Hepatocyte (in vitro differentiated cells): Measurements from ENCODE around the gene PSMD11. TPM values are rescaled to one million over a fixed set of nuclear protein-coding genes. Genes with fewer than 3 reads are reported as not detected.
"Not testable (repeated sequence)": the region's sequence is repeated elsewhere in the genome, so short reads cannot be mapped to it uniquely, and the experiment has no call there.

Experiments used
- DNase-seq: peaks from one replicate; pipeline ENCODE4 v3.0.0-alpha.2; 2016; ENCODE audit warnings: low spot score
- H2AFZ ChIP-seq: fragments of 200-600 bp; sonication (generic); 2 replicates; pipeline ENCODE4 v1.6.0; 2016; ENCODE audit warnings: antibody characterized with exemption, mild to moderate bottlenecking
- H3K27ac ChIP-seq: fragments of 200-600 bp; sonication (generic); 2 replicates; pipeline ENCODE4 v1.5.1; 2016; ENCODE audit warnings: mild to moderate bottlenecking
- H3K27me3 ChIP-seq: fragments of 200-600 bp; sonication (generic); 2 replicates; pipeline ENCODE4 v1.6.1; 2016
- H3K36me3 ChIP-seq: fragments of 200-600 bp; sonication (generic); replicated peaks from 2 replicates; pipeline ENCODE4 v1.5.1; 2016; ENCODE audit warnings: low read depth; ENCODE audit not compliant: insufficient read depth
- H3K4me1 ChIP-seq: fragments of 200-600 bp; sonication (generic); 2 replicates; pipeline ENCODE4 v1.5.1; 2016; ENCODE audit warnings: mild to moderate bottlenecking, moderate library complexity; ENCODE audit not compliant: insufficient read depth
- H3K4me2 ChIP-seq: fragments of 200-600 bp; sonication (generic); 2 replicates; pipeline ENCODE4 v1.6.0; 2016
- H3K4me3 ChIP-seq: fragments of 200-600 bp; sonication (generic); 2 replicates; pipeline ENCODE4 v1.5.1; 2016; ENCODE audit warnings: mild to moderate bottlenecking
- H3K79me2 ChIP-seq: fragments of 200-600 bp; sonication (generic); 2 replicates; pipeline ENCODE4 v1.6.0; 2017; ENCODE audit warnings: mild to moderate bottlenecking
- H3K9me2 ChIP-seq: fragments of 200-600 bp; sonication (generic); replicated peaks from 2 replicates; pipeline ENCODE4 v1.6.0; 2017; ENCODE audit warnings: mild to moderate bottlenecking; ENCODE audit not compliant: insufficient read depth
- H3K9me3 ChIP-seq: fragments of 200-600 bp; sonication (generic); 2 replicates; pipeline ENCODE4 v1.5.1; 2016; ENCODE audit warnings: low read depth, mild to moderate bottlenecking
- H4K20me1 ChIP-seq: fragments of 200-600 bp; sonication (generic); 2 replicates; pipeline ENCODE4 v1.6.0; 2016; ENCODE audit warnings: mild to moderate bottlenecking; ENCODE audit not compliant: insufficient read depth, poor library complexity, severe bottlenecking
- EZH2 ChIP-seq: fragments of 200-600 bp; sonication (generic); IDR thresholded peaks from 2 replicates; pipeline ENCODE4 v1.6.1; 2016; ENCODE audit warnings: antibody characterized with exemption, mild to moderate bottlenecking, borderline replicate concordance
- EZH2phosphoT487 ChIP-seq: fragments of 200-600 bp; sonication (generic); IDR thresholded peaks from one replicate; pipeline ENCODE4 v1.6.1; 2018; ENCODE audit warnings: antibody characterized with exemption, mild to moderate bottlenecking, low read depth, moderate library complexity; ENCODE audit not compliant: unreplicated experiment, severe bottlenecking
- WGBS: methylation state at CpG from one replicate; pipeline ENCODE4 v1.1.6; 2016; ENCODE audit warnings: low lambda C conversion rate; ENCODE audit errors: missing lambda C conversion rate; 5-methylcytosine and 5-hydroxymethylcytosine counted together
- polyA plus RNA-seq: library from polyadenylated mRNA; unstranded; fragments of >200 nt; fragmentation: Nextera tagmentation; extraction: Ambion mirVana; gene quantifications from 2 replicates; pipeline ENCODE4 v1.2.1, GENCODE V29; 2016
- total RNA-seq: library from RNA; depleted of rRNA; stranded (reverse); fragments of >200 nt; gene quantifications from 2 replicates; pipeline ENCODE4 v1.2.3, GENCODE V29; 2014
- TF ChIP-seq, protein P1 (sequence below): fragments of 200-600 bp; sonication (generic); IDR thresholded peaks from 2 replicates; pipeline ENCODE4 v1.5.1; 2016; ENCODE audit warnings: antibody characterized with exemption, mild to moderate bottlenecking; ENCODE audit not compliant: poor library complexity

The PSMD11 gene
- total and polyA plus RNA-seq, 2 experiments from 2014 or later = 62.0 to 141 TPM

DNA sequence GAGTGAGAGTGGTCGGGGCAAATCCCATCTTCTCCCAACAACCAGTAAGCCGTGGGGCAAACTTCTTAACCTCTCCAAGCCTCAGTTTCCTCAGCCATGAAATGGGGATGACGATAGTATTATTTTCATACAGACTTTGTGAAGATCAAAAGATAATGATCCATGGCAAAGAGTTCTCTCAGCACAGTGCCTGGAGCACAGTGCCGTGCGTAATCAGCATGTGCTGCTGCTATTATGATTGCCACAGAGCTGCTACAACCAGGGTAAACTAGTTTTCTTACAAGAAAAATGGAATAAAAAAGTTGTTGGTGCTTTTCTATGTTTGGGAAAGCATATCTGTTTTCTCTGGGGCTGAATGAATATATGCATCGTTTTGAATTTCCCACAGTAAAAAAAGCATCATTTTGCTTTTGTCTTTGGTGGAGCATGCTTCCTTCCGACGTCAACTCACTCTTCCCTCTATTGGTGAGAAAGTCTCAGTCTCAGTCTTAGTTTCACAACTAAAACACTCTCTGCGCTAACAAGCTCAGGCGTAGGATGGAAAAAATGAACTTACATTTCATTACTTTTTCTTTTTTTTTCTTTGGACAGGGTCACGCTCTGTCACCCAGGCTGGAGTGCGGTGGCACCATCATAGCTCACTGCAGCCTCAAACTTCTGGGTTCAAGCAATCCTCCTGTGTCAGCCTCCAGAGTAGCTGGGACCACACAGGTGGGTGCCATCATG, 79.7 kb downstream of the PSMD11 start:
- Histone ChIP-seq H3K79me2 (no peaks in the 10 kb centered on the region), H4K20me1 (no peaks in the 10 kb centered on the region), H3K9me3 (no peaks in the 10 kb centered on the region), H3K4me3 (no peak overlapping the region), H3K27ac (no peak overlapping the region), H2AFZ (no peak overlapping the region), H3K27me3 (no peaks in the 10 kb centered on the region), H3K4me2 (no peak overlapping the region), H3K4me1 (peaks cover 11% of the 10 kb centered on the region), H3K9me2 (no peaks in the 10 kb centered on the region), H3K36me3 (no peaks in the 10 kb centered on the region)
- no peak for DNase-seq
- TF ChIP-seq, protein P1, sequence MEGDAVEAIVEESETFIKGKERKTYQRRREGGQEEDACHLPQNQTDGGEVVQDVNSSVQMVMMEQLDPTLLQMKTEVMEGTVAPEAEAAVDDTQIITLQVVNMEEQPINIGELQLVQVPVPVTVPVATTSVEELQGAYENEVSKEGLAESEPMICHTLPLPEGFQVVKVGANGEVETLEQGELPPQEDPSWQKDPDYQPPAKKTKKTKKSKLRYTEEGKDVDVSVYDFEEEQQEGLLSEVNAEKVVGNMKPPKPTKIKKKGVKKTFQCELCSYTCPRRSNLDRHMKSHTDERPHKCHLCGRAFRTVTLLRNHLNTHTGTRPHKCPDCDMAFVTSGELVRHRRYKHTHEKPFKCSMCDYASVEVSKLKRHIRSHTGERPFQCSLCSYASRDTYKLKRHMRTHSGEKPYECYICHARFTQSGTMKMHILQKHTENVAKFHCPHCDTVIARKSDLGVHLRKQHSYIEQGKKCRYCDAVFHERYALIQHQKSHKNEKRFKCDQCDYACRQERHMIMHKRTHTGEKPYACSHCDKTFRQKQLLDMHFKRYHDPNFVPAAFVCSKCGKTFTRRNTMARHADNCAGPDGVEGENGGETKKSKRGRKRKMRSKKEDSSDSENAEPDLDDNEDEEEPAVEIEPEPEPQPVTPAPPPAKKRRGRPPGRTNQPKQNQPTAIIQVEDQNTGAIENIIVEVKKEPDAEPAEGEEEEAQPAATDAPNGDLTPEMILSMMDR = no peak
- TF ChIP-seq EZH2phosphoT487 (no peak), EZH2 (no peak)
- 96% methylated on average over 12 of the region's 12 CpGs for WGBS

DNA sequence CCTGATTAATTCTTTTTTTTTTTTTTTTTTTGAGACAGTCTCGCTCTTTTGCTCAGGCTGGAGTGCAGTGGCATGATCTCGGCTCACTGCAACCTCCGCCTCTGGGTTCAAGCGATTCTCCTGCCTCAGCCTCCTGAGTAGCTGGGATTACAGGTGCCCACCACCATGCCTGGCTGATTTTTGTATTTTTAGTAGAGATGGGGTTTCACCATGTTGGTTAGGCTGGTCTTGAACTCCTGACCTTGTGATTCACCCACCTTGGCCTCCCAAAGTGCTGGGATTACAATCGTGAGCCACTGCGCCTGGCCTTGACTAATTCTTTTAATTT, 80.2 kb downstream of the PSMD11 start:
- not testable (repeated sequence) for H3K9me2 ChIP-seq, H3K27ac ChIP-seq, H4K20me1 ChIP-seq, H3K79me2 ChIP-seq, H3K4me1 ChIP-seq, H3K36me3 ChIP-seq, H3K4me2 ChIP-seq, H3K27me3 ChIP-seq, DNase-seq, H3K9me3 ChIP-seq, H2AFZ ChIP-seq, H3K4me3 ChIP-seq
- WGBS = 92% methylated on average over 6 of the region's 6 CpGs

DNA sequence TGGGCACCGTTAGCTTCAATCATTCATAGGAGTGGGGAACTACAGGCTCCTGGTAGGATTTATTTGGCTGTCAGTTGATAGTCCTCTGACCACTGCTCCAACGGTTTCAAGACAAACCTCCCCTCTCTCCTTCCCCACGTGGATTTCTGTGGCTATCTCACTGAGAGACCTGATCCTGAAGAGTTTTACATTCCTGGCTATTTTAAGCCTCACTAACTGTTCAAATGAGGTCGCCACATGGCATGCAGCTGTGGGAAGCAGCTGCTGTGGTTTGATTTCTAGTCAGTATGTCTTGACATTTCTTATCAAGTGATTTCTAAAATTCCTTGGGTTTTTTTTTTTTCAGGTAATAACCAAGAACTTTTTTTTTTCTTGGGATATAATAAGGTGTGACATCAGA, 80.8 kb downstream of the PSMD11 start:
- Histone ChIP-seq H3K9me2 (no peaks in the 10 kb centered on the region), H3K4me1 (peaks cover 4% of the 10 kb centered on the region), H2AFZ (no peak overlapping the region), H3K4me3 (no peak overlapping the region), H3K79me2 (no peaks in the 10 kb centered on the region), H3K4me2 (no peak overlapping the region), H4K20me1 (no peaks in the 10 kb centered on the region), H3K27me3 (no peaks in the 10 kb centered on the region), H3K27ac (no peak overlapping the region), H3K9me3 (no peaks in the 10 kb centered on the region), H3K36me3 (no peaks in the 10 kb centered on the region)
- DNase-seq = no peak
- 44% methylated on average over 4 of the region's 4 CpGs for WGBS
- TF ChIP-seq EZH2 = no peak
- TF ChIP-seq EZH2phosphoT487 = no peak
- TF ChIP-seq, protein P1 = no peak

DNA sequence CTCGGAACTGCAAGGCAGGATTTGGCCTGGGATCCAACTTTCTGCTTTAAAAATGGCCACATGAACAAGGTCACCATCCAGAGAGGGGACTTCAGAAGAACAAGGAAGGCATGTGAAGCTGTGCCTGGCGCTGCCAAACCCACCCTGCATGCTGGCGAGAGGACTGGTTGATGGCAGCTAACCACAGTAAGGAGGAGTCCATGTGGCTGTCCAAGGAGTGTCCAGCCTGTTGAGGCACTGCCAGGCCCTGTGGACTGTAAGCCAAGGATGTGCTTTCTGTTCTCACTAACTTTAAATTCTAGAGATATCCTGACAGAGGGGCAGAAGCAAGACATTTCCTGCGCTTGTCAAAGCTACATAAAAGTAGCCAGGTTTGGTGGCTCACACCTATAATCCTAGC, 82.8 kb downstream of the PSMD11 start:
- no peak for DNase-seq
- Histone ChIP-seq H3K9me3 (no peaks in the 10 kb centered on the region), H3K79me2 (no peaks in the 10 kb centered on the region), H4K20me1 (no peaks in the 10 kb centered on the region), H3K9me2 (no peaks in the 10 kb centered on the region), H3K27me3 (no peaks in the 10 kb centered on the region), H2AFZ (no peak overlapping the region), H3K36me3 (no peaks in the 10 kb centered on the region), H3K4me2 (no peak overlapping the region), H3K4me1 (no peaks in the 10 kb centered on the region), H3K27ac (no peak overlapping the region), H3K4me3 (no peak overlapping the region)
- 86% methylated on average over 4 of the region's 4 CpGs for WGBS
- no peak for TF ChIP-seq EZH2phosphoT487
- no peak for TF ChIP-seq EZH2
- TF ChIP-seq, protein P1 = no peak
